ENCODE results near the gene CHRM2.
"Not testable (repeated sequence)": the region's sequence is repeated elsewhere in the genome, so short reads cannot be mapped to it uniquely, and the experiment has no call there.

CHRM2 gene

DNA sequence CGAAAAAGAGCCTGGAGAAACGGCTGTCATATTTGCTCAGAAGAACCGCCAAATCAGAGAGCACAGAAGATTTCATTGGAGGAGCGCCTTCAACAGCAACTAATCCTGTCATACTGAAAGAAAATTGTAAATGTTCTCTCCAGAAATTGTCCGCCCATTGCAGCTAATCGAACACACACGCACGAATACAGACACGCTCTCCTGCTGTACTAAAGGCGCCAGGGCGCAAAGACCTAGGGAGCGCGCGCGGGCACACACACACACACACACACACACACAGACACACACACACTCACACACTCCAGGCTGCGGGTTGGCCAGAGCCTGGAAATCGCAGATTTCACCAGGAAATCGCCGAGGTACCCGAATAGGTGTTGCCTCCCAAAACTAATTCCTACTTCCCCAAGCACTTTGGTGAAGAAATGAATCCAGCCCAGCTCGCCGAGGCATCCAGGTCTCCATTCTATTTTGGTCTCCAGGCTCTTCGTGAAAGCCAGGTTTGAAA lies at the start of gene CHRM2:
CHRM2 (plus strand) TSS at position 157 of the 505 bp plus-strand sequence. CDS start 146,214 bp downstream, outside the sequence.
- DNase-seq (ENCODE audit: low read depth) = no peak

DNA sequence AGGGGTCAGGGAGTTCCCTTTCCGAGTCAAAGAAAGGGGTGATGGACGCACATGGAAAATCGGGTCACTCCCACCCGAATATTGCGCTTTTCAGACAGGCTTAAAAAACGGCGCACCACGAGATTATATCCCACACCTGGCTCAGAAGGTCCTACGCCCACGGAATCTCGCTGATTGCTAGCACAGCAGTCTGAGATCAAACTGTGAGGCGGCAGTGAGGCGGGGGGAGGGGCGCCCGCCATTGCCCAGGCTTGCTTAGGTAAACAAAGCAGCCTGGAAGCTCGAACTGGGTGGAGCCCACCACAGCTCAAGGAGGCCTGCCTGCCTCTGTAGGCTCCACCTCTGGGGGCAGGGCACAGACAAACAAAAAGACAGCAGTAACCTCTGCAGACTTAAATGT lies 37.1 kb upstream of the CHRM2 start:
- not testable (repeated sequence) for DNase-seq (ENCODE audit: low read depth)

DNA sequence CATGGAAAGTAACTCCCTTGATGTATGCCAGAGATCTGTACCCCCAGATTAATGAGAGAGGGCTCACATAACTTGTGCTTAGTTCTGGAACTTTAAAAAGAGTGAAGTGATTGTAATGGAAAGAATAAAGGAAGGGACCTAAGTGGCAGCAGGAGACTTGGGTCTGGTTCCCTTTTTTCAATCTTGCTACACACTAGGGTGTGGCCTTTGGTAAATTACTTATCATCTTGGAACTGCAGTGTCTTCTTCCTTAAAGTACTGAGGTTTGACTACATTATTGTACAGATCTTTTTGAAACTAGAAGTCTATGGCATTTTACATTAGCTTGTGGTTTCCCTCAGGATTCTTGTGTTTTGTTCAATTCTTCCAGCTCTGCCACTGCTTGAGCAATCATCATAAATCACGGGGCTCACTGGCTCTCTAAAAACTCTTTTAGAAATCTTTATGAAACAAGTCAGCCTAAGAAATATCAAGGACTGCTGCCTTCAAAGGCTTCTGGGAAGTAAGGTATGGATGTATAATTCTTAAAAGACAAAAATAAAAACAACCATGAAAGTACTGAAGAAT lies 22.5 kb upstream of the CHRM2 start:
- no peak for DNase-seq (ENCODE audit: low read depth)

DNA sequence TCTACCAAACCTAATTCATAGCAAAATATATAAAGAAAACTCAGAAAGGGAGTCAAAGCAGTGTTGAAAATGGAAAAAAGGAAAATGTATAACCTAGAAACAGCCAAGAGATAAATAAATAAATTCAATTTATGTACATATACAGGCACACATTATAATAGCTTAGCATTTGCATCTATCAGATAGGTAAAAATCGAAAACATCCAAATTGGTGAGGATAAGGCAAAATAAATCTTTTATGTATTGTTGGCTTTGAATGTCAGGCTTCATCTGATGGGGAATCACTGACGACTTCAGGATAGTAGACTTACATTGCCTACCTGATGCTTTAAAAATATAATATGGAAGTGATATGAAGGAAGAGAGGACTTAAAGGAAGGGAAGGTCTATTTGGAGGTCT lies 20.6 kb upstream of the CHRM2 start:
- no peak for DNase-seq (ENCODE audit: low read depth)

DNA sequence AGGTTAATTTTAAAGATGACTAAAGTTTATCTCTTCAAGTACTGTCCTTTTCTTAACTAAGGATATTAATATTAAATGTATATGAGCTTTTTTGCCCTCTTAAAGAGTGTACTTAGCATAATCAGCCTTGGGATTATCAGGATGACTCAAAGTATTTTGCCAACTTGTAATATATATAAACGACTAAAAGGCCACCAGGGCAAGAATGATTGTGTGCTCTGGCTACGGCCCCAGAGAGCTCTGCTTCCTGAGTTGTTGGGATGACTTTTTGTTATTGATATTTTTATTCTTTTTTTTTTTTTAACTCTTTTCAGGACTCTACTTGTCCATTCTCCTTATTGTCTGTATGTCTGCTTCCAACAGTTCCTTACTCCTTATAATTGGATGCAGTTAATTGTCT lies 14.8 kb upstream of the CHRM2 start:
- no peak for DNase-seq (ENCODE audit: low read depth)

DNA sequence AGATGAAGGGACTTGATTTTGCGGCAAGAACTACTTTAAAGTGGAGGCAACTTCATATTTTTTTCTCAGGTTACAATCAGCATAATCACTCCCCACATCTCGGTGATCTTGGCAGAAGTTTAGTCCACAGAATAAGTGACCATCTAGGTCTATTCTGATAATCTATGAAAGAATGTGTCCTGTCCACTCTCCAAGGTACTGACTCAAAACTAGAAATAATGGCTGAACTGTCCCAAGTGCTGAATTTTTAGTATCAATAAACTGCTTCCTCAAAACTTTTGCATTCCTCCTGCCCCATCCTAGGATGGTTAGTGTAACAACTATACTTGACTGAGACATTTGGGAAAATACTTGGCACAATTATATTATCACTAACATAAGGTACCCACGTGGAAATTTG lies 10.9 kb upstream of the CHRM2 start:
- no peak for DNase-seq (ENCODE audit: low read depth)

DNA sequence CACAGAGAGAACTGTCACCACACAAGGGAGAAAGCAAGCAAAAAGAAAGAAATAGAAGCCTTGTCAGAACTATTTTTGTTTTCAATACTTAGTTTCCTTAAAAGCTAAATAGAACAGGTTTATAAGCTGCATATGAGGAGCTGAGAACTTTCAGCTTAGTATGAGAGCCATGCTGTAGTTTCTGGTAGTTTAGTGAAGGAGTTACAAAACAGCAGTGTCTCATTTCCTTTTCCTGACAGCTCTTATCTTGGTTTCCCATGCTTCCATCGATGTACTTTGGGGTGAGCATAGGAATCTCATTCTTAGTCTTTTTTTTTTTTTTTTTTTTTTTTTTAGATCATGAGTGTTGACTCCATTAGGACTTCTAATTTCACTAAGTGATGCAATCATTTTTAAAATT lies 8.6 kb upstream of the CHRM2 start:
- DNase-seq (ENCODE audit: low read depth) = no peak

DNA sequence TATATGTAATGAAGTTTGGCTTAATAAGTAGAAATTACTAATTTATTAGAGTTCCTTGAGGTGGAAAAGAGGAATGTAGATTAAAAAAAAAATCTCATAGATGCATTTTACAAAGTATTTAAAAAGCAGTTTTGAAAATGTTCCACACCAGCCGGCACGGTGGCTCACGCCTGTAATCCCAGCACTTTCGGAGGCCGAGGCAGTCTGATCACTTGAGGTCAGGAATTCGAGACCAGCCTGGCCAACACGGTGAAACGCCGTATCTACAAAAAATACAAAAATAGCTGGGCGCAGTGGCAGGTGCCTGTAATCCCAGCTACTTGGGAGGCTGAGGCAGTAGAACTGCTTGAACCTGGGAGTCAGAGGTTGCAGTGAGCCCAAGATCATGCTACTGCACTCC lies 3.2 kb upstream of the CHRM2 start:
- no peak for DNase-seq (ENCODE audit: low read depth)

DNA sequence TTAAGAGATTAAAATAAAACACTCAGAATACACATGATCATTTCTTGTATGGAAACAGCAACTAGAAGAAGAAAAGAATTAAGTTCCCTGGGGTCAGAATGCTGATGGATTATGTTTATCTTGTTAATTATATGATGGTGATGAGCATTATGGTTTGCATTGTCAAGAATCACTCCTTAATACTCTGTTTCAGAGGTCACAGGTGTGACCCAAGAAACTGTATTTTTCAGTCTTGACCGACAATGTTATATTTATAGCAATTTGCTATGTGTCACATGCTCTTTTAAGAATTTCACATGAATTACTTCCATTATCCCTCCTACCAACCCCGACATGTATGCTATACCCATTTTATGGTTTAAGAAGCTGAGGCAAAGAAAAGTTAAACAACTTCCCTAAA lies 2.7 kb upstream of the CHRM2 start:
- DNase-seq (ENCODE audit: low read depth) = no peak

DNA sequence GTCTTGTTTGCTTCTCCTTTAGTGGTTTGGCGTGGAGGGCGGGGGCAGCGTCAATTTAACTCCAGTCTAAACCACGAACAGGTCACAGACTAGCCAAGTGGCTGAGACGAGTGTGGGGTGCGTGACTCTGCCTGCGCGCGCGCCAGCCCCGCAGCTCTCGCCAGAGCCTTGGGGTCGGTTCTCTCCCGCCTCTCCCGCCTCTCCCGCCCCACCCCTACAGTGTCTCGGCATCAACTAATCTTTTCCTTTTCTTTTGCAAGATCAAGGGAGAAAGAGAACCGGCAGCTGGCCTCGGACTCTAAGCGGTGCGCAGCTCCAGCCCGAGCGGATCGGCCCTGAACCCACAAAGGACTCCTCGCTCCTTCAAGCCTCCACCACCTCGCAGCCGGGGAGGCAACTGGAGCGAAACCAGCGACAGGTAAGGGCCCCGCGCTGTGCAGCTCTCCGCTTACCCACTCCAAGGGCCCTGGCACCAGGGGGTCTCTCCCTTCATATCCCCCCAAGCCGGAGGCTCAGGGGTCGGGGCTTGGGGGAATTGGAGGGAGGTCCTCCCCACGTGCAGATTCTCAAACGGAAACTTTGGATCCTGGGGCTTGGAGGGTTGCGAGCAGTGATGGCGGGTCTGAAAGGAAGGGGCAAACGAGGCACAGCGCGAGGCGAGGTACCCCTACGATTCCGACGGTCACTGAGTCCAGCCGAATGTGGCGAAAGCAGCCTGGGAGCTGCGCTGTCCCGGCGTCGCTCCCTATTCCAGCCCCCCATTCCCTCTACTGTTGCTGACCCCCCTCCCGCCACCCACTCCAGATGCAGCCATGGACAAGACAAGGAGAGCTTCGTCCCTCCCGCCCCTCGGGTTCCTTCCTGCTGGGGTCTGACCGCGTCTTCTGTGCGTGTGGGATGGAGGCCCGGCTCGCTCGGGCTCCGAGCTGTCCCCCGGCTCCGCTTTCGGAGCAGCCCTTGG lies 829 bp downstream of the CHRM2 start:
- no peak for DNase-seq (ENCODE audit: low read depth)

DNA sequence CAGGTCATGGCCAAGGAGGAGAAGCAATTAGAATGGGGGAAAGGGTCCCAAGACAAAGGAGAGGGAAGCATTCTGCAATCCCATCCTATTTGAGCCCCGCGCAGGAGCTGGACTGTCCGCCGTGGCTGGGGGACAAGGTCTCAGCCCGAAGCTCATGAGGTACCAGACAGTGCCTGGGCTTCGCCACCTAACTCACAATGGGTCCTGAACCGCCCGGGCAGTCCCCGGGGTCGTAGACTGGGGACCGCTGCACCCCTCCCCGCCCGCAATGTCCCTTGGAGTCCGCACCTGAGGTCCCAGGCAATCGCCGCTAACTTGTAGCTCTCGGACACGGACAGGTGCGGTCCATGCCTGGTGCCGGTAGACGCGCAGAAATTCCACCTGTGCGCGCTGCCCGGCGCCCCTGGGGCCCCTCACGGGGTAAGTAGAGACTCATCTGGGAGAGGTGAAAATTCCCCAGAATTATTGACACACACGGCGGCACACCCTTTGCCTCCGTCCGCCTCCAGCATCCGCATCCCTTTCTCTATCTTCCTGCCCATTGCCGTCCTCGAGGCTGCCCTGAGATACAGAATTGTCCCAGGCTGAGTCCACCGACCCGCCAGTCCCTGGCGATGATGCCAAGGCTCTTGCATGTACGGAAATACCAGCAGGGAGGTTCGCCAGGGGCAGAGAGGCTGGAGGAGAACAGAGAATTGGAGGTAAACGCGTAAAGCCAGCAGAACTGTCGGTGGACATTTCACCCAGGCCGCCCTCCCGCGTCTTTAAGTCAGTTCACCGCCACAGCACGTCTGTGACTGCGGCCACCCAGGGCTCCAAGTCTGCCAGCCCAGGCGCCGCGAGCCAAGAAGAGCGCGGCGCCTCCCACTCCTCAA lies 1.8 kb downstream of the CHRM2 start:
- no peak for DNase-seq (ENCODE audit: low read depth)

DNA sequence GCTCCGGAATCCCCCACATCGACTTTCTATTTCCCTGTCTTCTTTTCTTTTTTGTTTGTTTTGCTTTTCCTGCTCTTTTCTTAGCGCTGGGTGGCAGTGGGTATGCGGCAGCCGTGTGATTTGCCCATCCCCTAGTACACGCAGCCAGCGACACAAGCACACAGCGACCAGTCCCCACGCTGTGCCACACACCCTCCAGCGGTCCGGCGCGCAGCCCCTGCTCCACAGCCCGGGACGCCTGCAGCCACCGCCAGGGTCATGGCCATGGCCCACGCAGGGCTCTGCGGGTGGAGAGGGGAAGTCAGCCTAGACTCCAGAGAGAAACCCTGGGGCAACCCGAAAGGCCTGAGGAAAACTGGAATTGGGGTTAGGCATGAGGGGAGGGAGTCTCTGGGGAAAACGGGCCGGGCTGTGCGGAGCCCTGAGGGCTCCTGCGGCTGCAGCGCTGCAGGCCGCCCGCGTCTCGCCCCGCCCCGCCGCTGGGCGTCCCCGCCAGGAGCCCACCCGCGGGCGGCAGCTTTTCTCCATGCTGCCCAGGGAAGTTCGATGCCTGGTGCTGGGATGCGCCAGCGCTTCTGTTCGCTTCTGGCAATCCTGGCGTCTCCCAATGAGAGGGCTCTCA lies 2.5 kb downstream of the CHRM2 start:
- DNase-seq (ENCODE audit: low read depth) = no peak

DNA sequence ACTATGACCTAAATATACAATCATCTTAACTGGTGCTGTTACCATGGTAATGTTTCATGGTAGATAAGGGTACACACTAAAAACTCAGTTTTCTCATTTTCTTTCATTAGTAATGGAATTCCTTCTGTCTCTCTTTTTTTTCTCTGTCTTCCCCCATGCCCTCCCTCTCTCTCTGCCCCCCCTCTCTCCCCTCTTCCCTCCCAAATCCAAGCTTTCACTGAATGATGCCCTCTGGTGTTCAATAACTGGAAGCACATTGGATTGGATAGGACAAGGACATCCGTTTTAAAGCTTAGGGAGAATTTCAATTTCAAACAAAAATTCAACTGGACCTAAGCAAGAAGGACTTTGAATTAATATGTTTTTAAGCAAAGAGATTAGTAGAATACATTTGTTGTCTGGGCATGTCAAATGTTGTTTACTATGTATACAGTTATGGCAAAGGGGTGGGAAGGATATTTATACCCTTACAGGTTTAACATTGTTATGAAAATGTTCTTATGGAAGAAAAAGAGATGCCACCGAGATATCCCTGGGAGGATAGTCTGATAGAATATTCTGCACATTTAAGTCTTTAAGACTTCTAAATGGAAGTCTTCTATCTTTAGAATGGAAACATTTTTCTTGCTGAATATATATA lies 6.1 kb downstream of the CHRM2 start:
- DNase-seq (ENCODE audit: low read depth) = no peak

DNA sequence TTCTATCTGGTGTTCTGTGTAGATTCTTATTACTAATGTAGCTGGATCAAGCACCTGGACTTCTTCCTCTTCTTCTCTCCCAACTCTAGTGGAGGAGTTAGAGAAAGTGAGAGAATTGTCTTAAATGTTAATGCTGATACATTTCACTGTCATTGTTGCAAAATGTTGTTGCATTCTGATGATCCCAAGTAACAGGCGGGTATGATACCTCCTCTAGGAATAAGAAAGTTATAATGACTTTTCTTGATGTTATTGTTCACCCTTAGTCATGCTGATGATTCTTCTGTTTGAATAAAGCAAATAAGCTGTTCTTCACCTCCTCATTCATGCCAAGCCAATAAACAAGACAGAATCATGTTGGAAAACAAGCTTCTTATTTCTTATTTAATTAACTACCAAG lies 9.1 kb downstream of the CHRM2 start:
- no peak for DNase-seq (ENCODE audit: low read depth)

DNA sequence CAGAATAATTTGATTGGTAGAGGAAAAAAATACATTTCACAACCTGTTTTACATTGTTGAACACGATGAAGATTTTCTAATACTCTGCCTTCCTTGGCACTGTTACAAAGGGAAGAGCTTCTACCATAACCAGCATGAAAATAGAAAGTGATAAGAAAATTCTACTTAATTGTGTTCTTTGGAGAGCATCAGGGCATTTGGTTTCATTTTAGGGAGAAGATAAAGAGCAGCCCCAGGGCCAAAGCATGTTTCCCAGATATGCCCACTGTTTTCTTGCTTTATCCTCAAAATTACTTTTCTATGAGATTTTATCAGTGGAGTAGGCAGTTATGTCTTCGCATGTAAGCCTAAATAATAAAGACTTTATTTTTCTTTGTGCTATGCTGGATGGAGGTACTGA lies 9.5 kb downstream of the CHRM2 start:
- no peak for DNase-seq (ENCODE audit: low read depth)

DNA sequence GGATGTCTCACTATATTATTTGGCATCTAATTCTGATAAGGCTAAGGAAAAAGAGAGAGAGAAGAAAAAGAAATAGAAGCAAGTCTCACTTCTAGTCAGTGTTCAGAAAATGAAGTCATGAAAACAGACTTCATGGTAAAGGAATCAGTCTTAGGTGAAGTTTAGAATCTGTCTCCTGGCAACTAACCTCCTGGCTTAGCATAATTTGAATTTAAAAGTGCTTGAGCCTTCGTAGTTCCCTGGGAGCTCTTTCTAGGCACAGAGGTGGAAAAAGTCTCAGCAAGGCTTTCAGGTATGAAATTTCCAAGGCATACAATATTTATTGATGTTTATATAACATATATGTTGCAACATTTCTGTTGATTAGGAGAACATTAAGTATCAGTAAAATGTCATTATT lies 10.4 kb downstream of the CHRM2 start:
- no peak for DNase-seq (ENCODE audit: low read depth)

DNA sequence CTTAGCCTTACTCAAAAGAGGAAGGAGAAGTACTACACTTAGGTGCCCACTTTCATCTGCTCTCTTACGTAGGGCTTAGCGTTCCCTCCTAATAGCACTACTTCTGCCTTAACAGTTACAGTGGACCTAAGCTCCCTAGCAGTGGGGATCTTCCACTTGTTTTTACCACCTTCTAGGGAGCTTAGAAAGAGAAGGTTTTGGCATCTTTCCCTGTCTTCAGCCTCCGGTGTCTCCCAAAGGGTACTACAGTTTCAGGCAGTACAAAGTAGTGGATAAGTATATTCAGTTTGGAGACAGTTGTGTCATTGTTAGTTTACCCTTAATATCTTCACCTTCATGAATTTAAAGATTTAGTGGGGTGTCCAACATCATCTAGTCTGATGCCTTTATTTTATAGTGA lies 14.6 kb downstream of the CHRM2 start:
- DNase-seq (ENCODE audit: low read depth) = no peak

DNA sequence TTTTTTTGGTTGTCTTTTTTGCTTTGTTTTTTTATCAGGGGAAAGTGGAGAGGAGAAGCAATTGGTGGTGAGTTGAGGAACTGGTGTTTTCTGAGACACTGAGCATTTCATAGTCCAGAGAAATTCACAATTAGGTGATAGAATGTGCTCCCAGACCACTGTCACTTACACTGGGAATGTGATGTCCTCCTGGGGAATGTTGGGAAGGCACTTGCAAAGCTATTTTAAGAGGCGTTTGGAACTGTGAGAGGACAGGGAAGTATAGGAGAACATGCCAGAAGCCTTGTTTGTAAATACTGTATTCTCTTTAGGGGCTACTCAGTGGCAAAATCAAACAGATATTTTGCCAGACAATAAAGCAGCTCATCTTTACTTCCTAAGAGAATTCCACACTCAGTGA lies 16.0 kb downstream of the CHRM2 start:
- no peak for DNase-seq (ENCODE audit: low read depth)

DNA sequence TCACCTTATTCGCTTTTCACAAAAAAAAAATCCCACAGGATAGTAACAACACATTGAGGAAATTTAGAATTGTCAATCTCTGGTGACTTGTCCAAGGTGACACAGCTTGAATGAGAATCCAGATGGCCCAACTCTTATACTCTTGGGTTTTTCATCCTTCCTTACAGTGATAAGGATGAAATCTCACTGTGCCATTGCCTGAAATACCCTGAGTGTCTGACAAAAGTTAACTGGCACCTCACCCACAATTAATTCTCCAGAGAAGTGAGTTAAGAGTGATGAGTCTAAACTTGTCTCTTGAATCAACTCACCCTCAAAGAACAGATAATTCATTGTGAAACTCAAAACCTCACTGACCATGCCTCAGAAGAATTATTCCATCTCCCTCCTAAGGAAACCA lies 18.9 kb downstream of the CHRM2 start:
- no peak for DNase-seq (ENCODE audit: low read depth)

DNA sequence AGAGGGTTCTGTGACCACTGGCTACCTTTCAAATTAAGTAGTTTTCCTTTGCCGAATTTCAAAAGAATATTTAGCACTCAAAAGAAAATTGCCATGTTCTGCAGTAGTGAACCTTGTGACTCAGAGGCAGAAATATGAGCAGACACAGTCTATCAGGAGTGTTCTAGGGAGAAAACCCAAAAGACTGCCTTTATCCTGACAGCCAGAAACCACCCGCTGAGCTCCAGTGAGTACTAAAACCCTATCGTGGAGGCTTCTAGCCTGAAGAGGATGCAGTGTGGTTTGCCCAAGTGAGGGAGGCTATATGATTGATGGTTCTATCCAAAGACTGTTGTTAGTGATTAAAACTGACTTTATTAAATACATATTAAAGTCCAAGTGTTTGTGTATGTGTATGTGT lies 21.9 kb downstream of the CHRM2 start:
- no peak for DNase-seq (ENCODE audit: low read depth)

DNA sequence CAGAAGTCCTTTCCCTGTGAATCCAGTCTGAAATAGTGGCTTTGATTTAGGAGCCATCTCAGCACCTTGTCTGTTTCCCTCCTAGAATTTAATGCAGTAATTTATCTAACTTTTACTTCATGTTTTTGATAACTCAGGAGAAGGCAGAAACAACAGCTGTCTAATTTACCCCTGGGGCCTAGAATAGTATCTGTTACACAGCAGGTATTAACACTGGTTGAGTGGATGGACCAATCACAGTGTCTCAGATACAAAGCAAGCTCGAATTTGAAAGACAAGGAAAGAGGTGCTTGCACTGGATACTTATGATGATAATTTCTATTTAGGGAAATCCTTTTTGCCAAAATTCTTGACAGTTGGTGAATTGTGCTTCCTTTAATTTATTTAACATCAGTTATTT lies 23.4 kb downstream of the CHRM2 start:
- DNase-seq (ENCODE audit: low read depth) = no peak

DNA sequence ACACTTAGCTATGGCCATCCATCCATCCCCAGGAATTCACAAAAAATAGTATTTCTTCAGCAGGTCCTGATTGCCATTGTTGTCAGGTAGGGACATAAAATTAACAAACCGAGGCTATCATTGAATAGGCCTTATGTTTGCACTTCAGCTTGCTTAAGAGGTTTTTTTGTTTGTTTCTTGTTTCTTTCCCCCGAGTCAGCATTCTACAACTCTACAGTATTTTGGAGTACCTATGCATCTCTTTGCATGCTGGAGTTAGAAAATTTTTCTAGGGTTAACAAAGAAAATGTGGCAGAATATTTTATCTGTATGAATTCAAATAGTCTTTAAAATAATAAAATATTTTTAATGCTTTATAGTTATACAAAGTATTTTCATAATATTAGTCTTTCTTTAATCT lies 26.3 kb downstream of the CHRM2 start:
- DNase-seq (ENCODE audit: low read depth) = no peak
